ENCODE results near the gene MTIF2. TPM values are rescaled to one million over a fixed set of nuclear protein-coding genes. Genes with fewer than 3 reads are reported as not detected.
"Not testable (repeated sequence)": the region's sequence is repeated elsewhere in the genome, so short reads cannot be mapped to it uniquely, and the experiment has no call there.

MTIF2 gene
- total RNA-seq, 1 donor from 2014 or later: 40.4 TPM

DNA sequence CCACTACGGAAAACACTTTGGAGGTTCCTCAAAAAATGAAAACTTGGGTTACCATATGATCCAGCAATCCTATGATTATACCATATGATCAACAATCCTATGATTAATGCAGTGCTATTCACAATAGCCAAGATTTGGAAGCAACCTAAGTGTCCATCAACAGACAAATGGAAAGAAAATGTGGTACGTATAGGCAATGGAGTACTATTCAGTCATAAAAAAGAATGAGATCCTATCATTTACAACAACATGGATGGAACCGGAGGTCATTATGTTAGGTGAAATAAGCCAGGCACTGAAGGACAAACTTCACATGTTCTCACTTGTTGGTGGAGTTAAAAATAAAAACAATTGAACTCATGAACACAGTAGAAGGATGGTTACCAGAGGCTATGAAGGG, 64.5 kb downstream of the MTIF2 start:
- CTCF ChIA-PET: no interaction called here
- intact Hi-C loops (cut with micrococcal nuclease): no loop called here
- TF ChIP-seq, protein P1, sequence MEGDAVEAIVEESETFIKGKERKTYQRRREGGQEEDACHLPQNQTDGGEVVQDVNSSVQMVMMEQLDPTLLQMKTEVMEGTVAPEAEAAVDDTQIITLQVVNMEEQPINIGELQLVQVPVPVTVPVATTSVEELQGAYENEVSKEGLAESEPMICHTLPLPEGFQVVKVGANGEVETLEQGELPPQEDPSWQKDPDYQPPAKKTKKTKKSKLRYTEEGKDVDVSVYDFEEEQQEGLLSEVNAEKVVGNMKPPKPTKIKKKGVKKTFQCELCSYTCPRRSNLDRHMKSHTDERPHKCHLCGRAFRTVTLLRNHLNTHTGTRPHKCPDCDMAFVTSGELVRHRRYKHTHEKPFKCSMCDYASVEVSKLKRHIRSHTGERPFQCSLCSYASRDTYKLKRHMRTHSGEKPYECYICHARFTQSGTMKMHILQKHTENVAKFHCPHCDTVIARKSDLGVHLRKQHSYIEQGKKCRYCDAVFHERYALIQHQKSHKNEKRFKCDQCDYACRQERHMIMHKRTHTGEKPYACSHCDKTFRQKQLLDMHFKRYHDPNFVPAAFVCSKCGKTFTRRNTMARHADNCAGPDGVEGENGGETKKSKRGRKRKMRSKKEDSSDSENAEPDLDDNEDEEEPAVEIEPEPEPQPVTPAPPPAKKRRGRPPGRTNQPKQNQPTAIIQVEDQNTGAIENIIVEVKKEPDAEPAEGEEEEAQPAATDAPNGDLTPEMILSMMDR (IDR thresholded peaks at IDR 0.05): no peak
- Mint-ChIP-seq H3K9me3 (peaks cover 28% of the 10 kb centered on the region), H3K4me3 (no peak overlapping the region), H3K4me1 (no peaks in the 10 kb centered on the region), H3K36me3 (ENCODE audit: low read depth) (peaks cover 27% of the 10 kb centered on the region), H3K27ac (no peak overlapping the region), H3K27me3 (no peaks in the 10 kb centered on the region)
- POLR2A ChIA-PET: no interaction called here
- ATAC-seq (ENCODE audit: low read depth) (no peak), DNase-seq (no peak)

DNA sequence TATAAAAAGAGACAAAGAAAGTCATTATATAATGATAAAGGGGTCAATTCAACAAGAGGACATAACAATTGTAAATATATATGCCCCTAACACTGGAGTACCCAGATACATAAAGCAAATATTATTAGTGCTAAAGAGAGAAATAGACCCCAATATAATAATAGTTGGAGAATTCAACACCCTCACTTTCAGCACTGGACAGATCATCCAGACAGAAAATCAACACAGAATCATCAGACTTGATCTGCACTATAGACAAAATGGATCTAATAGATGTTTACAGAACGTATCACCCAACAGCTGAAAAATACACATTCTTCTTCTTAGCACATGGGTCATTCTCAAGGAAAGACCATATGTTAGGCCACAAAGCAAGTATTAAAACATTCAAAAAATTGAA, 68.6 kb downstream of the MTIF2 start:
- TF ChIP-seq, protein P1 (IDR thresholded peaks at IDR 0.05): no peak
- H3K27me3 Mint-ChIP-seq: no peaks in the 10 kb centered on the region
- no peak overlapping the region for H3K27ac Mint-ChIP-seq
- intact Hi-C loops (cut with micrococcal nuclease): no loop called here
- H3K36me3 Mint-ChIP-seq (ENCODE audit: low read depth): peaks cover 41% of the 10 kb centered on the region
- CTCF ChIA-PET: no interaction called here
- no peak overlapping the region for H3K4me3 Mint-ChIP-seq
- ATAC-seq (ENCODE audit: low read depth) (no peak), DNase-seq (no peak)
- no peaks in the 10 kb centered on the region for H3K4me1 Mint-ChIP-seq
- POLR2A ChIA-PET: interaction anchor here (0.7 kb wide), 1 partner anchor 1119 kb away, joined by 3 read pairs; no protein-coding TSS in a partner anchor
- peaks cover 30% of the 10 kb centered on the region for H3K9me3 Mint-ChIP-seq

DNA sequence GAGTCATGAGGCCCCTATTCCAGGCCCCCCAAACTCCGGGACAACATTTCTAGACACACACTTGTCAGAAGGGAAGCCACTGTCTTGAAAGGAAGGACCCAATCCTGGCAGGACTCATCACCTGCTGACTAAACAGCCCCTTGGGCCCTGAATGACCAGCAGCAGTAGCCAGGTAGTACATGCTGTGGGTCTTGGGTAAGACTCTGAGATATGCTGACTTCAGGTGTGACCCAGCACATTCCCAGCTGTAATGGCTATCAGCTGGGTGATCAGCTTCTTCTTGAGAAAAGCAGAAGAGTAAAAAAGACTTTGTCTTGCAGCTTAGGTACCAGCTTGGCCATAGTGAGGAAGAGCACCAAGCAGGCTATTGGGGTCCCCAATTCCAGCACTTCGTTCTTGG, 72.5 kb downstream of the MTIF2 start:
- ATAC-seq (ENCODE audit: low read depth): no peak
- H3K4me3 Mint-ChIP-seq: no peak overlapping the region
- POLR2A ChIA-PET: no interaction called here

DNA sequence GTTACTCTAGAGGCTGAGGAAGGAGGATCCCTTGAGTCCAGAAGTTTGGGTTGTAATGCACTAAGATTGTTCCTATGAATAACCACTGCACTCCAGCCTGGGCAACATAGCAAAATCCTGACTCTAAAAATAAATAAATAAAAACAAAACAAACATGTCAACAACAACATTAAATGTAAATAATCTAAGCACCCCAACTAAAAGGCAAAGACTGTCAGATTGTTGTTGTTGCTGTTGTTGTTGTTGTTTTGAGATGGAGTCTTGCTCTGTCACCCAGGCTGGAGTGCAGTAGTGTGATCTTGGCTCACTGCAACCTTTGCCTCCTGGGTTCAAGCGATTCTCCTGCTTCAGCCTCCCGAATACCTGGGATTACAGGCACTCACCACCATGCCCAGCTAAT, 77.1 kb downstream of the MTIF2 start:
- H3K27ac Mint-ChIP-seq; intact Hi-C loops (cut with micrococcal nuclease); H3K9me3 Mint-ChIP-seq; H3K4me1 Mint-ChIP-seq; CTCF ChIA-PET; H3K4me3 Mint-ChIP-seq; H3K36me3 Mint-ChIP-seq (ENCODE audit: low read depth); DNase-seq; ATAC-seq (ENCODE audit: low read depth); H3K27me3 Mint-ChIP-seq: not testable (repeated sequence)
- POLR2A ChIA-PET: interaction anchor here (0.9 kb wide), 1 partner anchor 32 kb away, joined by 4 read pairs; no protein-coding TSS in a partner anchor

More for the DNA sequence above, 72.5 kb downstream of the MTIF2 start:
- Mint-ChIP-seq H3K27me3 (no peaks in the 10 kb centered on the region), H3K27ac (no peak overlapping the region), H3K4me1 (no peaks in the 10 kb centered on the region), H3K36me3 (ENCODE audit: low read depth) (peaks cover 33% of the 10 kb centered on the region), H3K9me3 (peaks cover 20% of the 10 kb centered on the region)
- DNase-seq: no peak
- intact Hi-C loops (cut with micrococcal nuclease): no loop called here
- TF ChIP-seq, protein P1 (IDR thresholded peaks at IDR 0.05): no peak
- CTCF ChIA-PET: no interaction called here

DNA sequence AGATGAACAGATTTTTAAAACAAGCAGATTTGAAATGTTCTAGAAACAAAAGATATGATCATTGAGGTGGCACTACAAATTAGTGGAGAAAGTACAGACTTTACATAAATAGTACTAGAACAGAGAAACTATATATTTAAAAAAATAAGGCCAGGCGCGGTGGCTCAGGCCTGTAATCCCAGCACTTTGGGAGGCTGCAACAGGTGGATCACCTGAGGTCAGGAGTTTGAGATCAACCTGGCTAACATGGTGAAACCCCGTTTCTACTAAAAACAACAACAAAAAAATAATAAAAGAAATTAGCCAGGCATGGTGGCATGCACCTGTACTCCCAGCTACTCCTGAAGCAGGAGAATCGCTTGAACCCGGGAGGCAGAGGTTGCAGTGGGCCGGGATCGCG, 82.2 kb downstream of the MTIF2 start:
- ATAC-seq (ENCODE audit: low read depth); H3K9me3 Mint-ChIP-seq; H3K4me1 Mint-ChIP-seq; H3K27ac Mint-ChIP-seq; intact Hi-C loops (cut with micrococcal nuclease); H3K4me3 Mint-ChIP-seq; POLR2A ChIA-PET; DNase-seq; H3K27me3 Mint-ChIP-seq; H3K36me3 Mint-ChIP-seq (ENCODE audit: low read depth): not testable (repeated sequence)
- CTCF ChIA-PET: interaction anchor here (0.7 kb wide), 1 partner anchor 114 kb away, joined by 3 read pairs; no protein-coding TSS in a partner anchor

Other genes starting within 250 kb of the MTIF2 start
- gene RTN4, start 218.8 kb downstream of the MTIF2 start, total RNA-seq: 60.5 and 60.6 TPM in 2 replicates
- 7.1 and 10.5 TPM in 2 replicates for gene CLHC1, start 36.9 kb downstream of the MTIF2 start, total RNA-seq
- gene RPS27A, start 36.5 kb downstream of the MTIF2 start, total RNA-seq: 1,833 and 2,316 TPM in 2 replicates
- 25.6 and 35.6 TPM in 2 replicates for gene CCDC88A, start 150.6 kb upstream of the MTIF2 start, total RNA-seq

Measured in activated B cell treated with CpG ODN at 0.5 μM for 24 hours (primary cell).